ENCODE results near the gene ZC3H18.

Gene ZC3H18

GRCh38 chr16:88533932-88534637, 36.1 kb upstream of the ZC3H18 start:
- H3K9me3 ChIP-seq (ENCODE audit: control insufficient read depth, low read length) = no peaks in the 10 kb centered on the region
- H3K4me3 ChIP-seq (ENCODE audit: low read length) = peak overlapping the region; percentile 80
- H3K36me3 ChIP-seq (ENCODE audit: control insufficient read depth, insufficient read depth, low read length, severe bottlenecking) = no peaks in the 10 kb centered on the region
- peak; percentile 89 for DNase-seq (ENCODE audit: low read depth)
- H3K27me3 ChIP-seq (replicated peaks; ENCODE audit: control insufficient read depth, insufficient read depth, low read length) = peaks cover 5% of the 10 kb centered on the region
- H3K4me1 ChIP-seq (ENCODE audit: control insufficient read depth, insufficient read depth, low read length) = peaks cover 5% of the 10 kb centered on the region
- H3K9ac ChIP-seq (ENCODE audit: low read length) = peak overlapping the region; percentile 82

GRCh38 chr16:88534638-88535190, 35.5 kb upstream of the ZC3H18 start:
- peak overlapping the region; percentile 54 for H3K9ac ChIP-seq (ENCODE audit: low read length)
- DNase-seq (ENCODE audit: low read depth) = peak; percentile 74
- H3K4me3 ChIP-seq (ENCODE audit: low read length) = peak overlapping the region; percentile 80
- H3K27me3 ChIP-seq (replicated peaks; ENCODE audit: control insufficient read depth, insufficient read depth, low read length) = peaks cover 11% of the 10 kb centered on the region
- H3K36me3 ChIP-seq (ENCODE audit: control insufficient read depth, insufficient read depth, low read length, severe bottlenecking) = no peaks in the 10 kb centered on the region
- no peaks in the 10 kb centered on the region for H3K9me3 ChIP-seq (ENCODE audit: control insufficient read depth, low read length)
- H3K4me1 ChIP-seq (ENCODE audit: control insufficient read depth, insufficient read depth, low read length) = peaks cover 5% of the 10 kb centered on the region

- H3K27me3 ChIP-seq (replicated peaks; ENCODE audit: control insufficient read depth, insufficient read depth, low read length) = peaks cover 17% of the 10 kb centered on the region
- peak overlapping the region; percentile 54 for H3K9ac ChIP-seq (ENCODE audit: low read length)
- no peak for DNase-seq (ENCODE audit: low read depth)
- H3K4me1 ChIP-seq (ENCODE audit: control insufficient read depth, insufficient read depth, low read length) = peaks cover 5% of the 10 kb centered on the region
- no peaks in the 10 kb centered on the region for H3K9me3 ChIP-seq (ENCODE audit: control insufficient read depth, low read length)
- H3K36me3 ChIP-seq (ENCODE audit: control insufficient read depth, insufficient read depth, low read length, severe bottlenecking) = no peaks in the 10 kb centered on the region
- peak overlapping the region; percentile 75 for H3K4me3 ChIP-seq (ENCODE audit: low read length)
Observed at GRCh38 chr16:88535191-88535856, 34.9 kb upstream of the ZC3H18 start.

- no peak for DNase-seq (ENCODE audit: low read depth)
- Histone ChIP-seq H3K4me1 (ENCODE audit: control insufficient read depth, insufficient read depth, low read length) (peaks cover 5% of the 10 kb centered on the region), H3K4me3 (ENCODE audit: low read length) (no peak overlapping the region), H3K9me3 (ENCODE audit: control insufficient read depth, low read length) (no peaks in the 10 kb centered on the region), H3K9ac (ENCODE audit: low read length) (no peak overlapping the region), H3K27me3 (replicated peaks; ENCODE audit: control insufficient read depth, insufficient read depth, low read length) (peaks cover 23% of the 10 kb centered on the region), H3K36me3 (ENCODE audit: control insufficient read depth, insufficient read depth, low read length, severe bottlenecking) (no peaks in the 10 kb centered on the region)
Observed at GRCh38 chr16:88535857-88536222, 34.4 kb upstream of the ZC3H18 start.

GRCh38 chr16:88536510-88536909, 33.7 kb upstream of the ZC3H18 start:
- H3K36me3 ChIP-seq (ENCODE audit: control insufficient read depth, insufficient read depth, low read length, severe bottlenecking) = no peaks in the 10 kb centered on the region
- DNase-seq (ENCODE audit: low read depth) = no peak

GRCh38 chr16:88536971-88537751, 33.0 kb upstream of the ZC3H18 start:
- DNase-seq (ENCODE audit: low read depth) = no peak
- Histone ChIP-seq H3K4me1 (ENCODE audit: control insufficient read depth, insufficient read depth, low read length) (peaks cover 5% of the 10 kb centered on the region), H3K27me3 (replicated peaks; ENCODE audit: control insufficient read depth, insufficient read depth, low read length) (peaks cover 33% of the 10 kb centered on the region), H3K9me3 (ENCODE audit: control insufficient read depth, low read length) (peaks cover 12% of the 10 kb centered on the region), H3K4me3 (ENCODE audit: low read length) (no peak overlapping the region), H3K9ac (ENCODE audit: low read length) (no peak overlapping the region), H3K36me3 (ENCODE audit: control insufficient read depth, insufficient read depth, low read length, severe bottlenecking) (no peaks in the 10 kb centered on the region)

More at GRCh38 chr16:88536510-88536909, 33.7 kb upstream of the ZC3H18 start:
- Histone ChIP-seq H3K4me1 (ENCODE audit: control insufficient read depth, insufficient read depth, low read length) (peaks cover 5% of the 10 kb centered on the region), H3K27me3 (replicated peaks; ENCODE audit: control insufficient read depth, insufficient read depth, low read length) (peaks cover 27% of the 10 kb centered on the region), H3K4me3 (ENCODE audit: low read length) (no peak overlapping the region), H3K9me3 (ENCODE audit: control insufficient read depth, low read length) (peaks cover 5% of the 10 kb centered on the region), H3K9ac (ENCODE audit: low read length) (no peak overlapping the region)

- Histone ChIP-seq H3K9ac (ENCODE audit: low read length) (no peak overlapping the region), H3K4me1 (ENCODE audit: control insufficient read depth, insufficient read depth, low read length) (peaks cover 5% of the 10 kb centered on the region), H3K36me3 (ENCODE audit: control insufficient read depth, insufficient read depth, low read length, severe bottlenecking) (no peaks in the 10 kb centered on the region), H3K9me3 (ENCODE audit: control insufficient read depth, low read length) (peaks cover 19% of the 10 kb centered on the region), H3K27me3 (replicated peaks; ENCODE audit: control insufficient read depth, insufficient read depth, low read length) (peaks cover 35% of the 10 kb centered on the region), H3K4me3 (ENCODE audit: low read length) (no peak overlapping the region)
- DNase-seq (ENCODE audit: low read depth) = no peak
Observed at GRCh38 chr16:88537859-88538258, 32.3 kb upstream of the ZC3H18 start.

- Histone ChIP-seq H3K9me3 (ENCODE audit: control insufficient read depth, low read length) (peaks cover 25% of the 10 kb centered on the region), H3K27me3 (replicated peaks; ENCODE audit: control insufficient read depth, insufficient read depth, low read length) (peaks cover 35% of the 10 kb centered on the region), H3K9ac (ENCODE audit: low read length) (no peak overlapping the region), H3K36me3 (ENCODE audit: control insufficient read depth, insufficient read depth, low read length, severe bottlenecking) (no peaks in the 10 kb centered on the region), H3K4me3 (ENCODE audit: low read length) (no peak overlapping the region), H3K4me1 (ENCODE audit: control insufficient read depth, insufficient read depth, low read length) (peaks cover 5% of the 10 kb centered on the region)
- DNase-seq (ENCODE audit: low read depth) = no peak
Observed at GRCh38 chr16:88538366-88539060, 31.7 kb upstream of the ZC3H18 start.

GRCh38 chr16:88539261-88539651, 30.9 kb upstream of the ZC3H18 start:
- H3K4me1 ChIP-seq (ENCODE audit: control insufficient read depth, insufficient read depth, low read length) = peaks cover 5% of the 10 kb centered on the region
- no peak for DNase-seq (ENCODE audit: low read depth)
- peaks cover 35% of the 10 kb centered on the region for H3K27me3 ChIP-seq (replicated peaks; ENCODE audit: control insufficient read depth, insufficient read depth, low read length)
- H3K36me3 ChIP-seq (ENCODE audit: control insufficient read depth, insufficient read depth, low read length, severe bottlenecking) = no peaks in the 10 kb centered on the region
- H3K4me3 ChIP-seq (ENCODE audit: low read length) = no peak overlapping the region
- H3K9ac ChIP-seq (ENCODE audit: low read length) = no peak overlapping the region
- peaks cover 33% of the 10 kb centered on the region for H3K9me3 ChIP-seq (ENCODE audit: control insufficient read depth, low read length)

- Histone ChIP-seq H3K36me3 (ENCODE audit: control insufficient read depth, insufficient read depth, low read length, severe bottlenecking) (no peaks in the 10 kb centered on the region), H3K4me3 (ENCODE audit: low read length) (no peak overlapping the region), H3K27me3 (replicated peaks; ENCODE audit: control insufficient read depth, insufficient read depth, low read length) (peaks cover 35% of the 10 kb centered on the region), H3K9ac (ENCODE audit: low read length) (no peak overlapping the region), H3K9me3 (ENCODE audit: control insufficient read depth, low read length) (peaks cover 35% of the 10 kb centered on the region), H3K4me1 (ENCODE audit: control insufficient read depth, insufficient read depth, low read length) (peaks cover 5% of the 10 kb centered on the region)
- no peak for DNase-seq (ENCODE audit: low read depth)
Observed at GRCh38 chr16:88539652-88540345, 30.4 kb upstream of the ZC3H18 start.

Measured in adipocyte (in vitro differentiated cells).